ENCODE measurements around the gene CARD9.

CARD9 gene

DNA sequence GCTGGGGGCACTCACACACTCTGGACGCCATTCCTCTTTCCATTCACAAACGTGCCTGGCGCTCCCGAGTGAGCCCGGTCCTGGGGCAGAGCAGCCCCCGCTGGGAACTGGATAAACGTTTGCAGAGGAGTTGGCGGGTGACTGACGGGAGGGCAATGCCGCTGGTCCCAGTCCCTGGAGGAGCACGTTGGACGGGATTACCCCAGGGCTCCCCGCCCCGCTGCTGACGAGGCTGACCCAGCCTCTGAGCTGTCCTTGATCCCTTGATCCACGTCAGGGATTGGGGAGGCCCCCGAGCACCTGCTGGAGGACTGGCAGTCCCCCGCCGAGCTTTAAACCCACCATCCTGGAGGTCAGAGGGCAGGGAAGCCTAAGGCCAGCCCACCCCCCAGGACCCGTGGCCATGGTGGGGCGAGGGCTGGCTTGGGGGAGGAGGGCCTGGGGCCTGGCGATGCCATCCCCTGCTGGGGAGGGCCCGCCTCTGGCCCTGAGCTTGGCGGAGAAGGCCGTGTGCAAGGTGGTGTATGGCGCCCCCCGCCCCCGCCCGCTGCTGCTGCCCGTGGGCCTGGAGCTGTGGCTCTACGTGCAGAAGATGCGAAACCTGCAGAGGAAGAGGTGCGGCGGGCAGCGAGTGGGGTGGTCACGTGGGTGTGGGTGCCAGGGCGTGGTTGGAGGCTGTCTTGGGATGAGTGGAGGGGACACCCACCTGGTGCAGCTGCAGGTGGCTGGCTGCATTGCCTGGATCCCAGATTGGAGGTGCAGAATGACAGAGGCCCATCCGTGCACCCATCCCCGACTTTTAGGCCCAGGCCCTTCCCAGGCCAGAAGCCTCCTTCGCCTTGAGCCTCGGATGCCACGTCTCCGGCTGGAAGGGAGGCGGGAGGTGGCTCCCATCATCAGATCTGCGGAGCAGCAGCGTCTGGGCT, 41.6 kb downstream of the CARD9 start:
- Histone ChIP-seq H3K4me3 (ENCODE audit: low read depth in 1 of 2, low read length in 1 of 2) (no peak overlapping the region), H3K27ac (no peak overlapping the region)

DNA sequence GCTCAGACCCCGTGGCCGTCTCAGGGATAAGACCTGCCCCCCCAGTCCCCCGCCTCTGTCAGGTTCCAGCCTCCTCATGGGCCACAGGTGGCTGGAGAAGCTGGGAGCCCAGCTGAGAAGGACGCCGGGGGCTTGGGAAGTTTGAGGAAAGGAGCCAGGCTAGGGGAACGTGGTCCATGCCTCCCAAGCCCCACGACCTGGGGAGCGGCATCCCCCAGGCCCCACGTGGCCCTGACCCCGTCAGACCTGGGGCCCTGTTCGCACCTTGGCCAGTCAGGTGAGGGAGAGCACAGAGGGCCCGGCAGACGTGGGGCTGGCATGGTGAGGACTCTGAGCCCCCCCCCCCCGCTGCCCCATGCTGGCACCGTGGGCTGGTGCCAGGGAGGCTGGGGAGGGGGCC, 42.4 kb downstream of the CARD9 start:
- Histone ChIP-seq H3K4me3 (ENCODE audit: low read depth in 1 of 2, low read length in 1 of 2) (no peak overlapping the region), H3K27ac (no peak overlapping the region), H3K4me1 (ENCODE audit: control insufficient read depth in 1 of 2, insufficient read depth in 1 of 2, low read depth in 1 of 2, low read length in 1 of 2) (peaks cover 0 to 6% of the 10 kb centered on the region in 2 experiments), H3K27me3 (peaks cover 39% of the 10 kb centered on the region), H3K36me3 (no peaks in the 10 kb centered on the region), H3K9me3 (no peaks in the 10 kb centered on the region)
- TF ChIP-seq, protein P1, sequence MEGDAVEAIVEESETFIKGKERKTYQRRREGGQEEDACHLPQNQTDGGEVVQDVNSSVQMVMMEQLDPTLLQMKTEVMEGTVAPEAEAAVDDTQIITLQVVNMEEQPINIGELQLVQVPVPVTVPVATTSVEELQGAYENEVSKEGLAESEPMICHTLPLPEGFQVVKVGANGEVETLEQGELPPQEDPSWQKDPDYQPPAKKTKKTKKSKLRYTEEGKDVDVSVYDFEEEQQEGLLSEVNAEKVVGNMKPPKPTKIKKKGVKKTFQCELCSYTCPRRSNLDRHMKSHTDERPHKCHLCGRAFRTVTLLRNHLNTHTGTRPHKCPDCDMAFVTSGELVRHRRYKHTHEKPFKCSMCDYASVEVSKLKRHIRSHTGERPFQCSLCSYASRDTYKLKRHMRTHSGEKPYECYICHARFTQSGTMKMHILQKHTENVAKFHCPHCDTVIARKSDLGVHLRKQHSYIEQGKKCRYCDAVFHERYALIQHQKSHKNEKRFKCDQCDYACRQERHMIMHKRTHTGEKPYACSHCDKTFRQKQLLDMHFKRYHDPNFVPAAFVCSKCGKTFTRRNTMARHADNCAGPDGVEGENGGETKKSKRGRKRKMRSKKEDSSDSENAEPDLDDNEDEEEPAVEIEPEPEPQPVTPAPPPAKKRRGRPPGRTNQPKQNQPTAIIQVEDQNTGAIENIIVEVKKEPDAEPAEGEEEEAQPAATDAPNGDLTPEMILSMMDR (IDR thresholded peaks at IDR 0.05): no peak

More for the DNA sequence above, 41.6 kb downstream of the CARD9 start:
- H3K36me3 ChIP-seq: no peaks in the 10 kb centered on the region
- H3K9me3 ChIP-seq: no peaks in the 10 kb centered on the region
- H3K4me1 ChIP-seq (ENCODE audit: control insufficient read depth in 1 of 2, insufficient read depth in 1 of 2, low read depth in 1 of 2, low read length in 1 of 2): peaks cover 0 to 6% of the 10 kb centered on the region in 2 experiments
- peaks cover 31% of the 10 kb centered on the region for H3K27me3 ChIP-seq
- TF ChIP-seq, protein P1 (IDR thresholded peaks at IDR 0.05): no peak

DNA sequence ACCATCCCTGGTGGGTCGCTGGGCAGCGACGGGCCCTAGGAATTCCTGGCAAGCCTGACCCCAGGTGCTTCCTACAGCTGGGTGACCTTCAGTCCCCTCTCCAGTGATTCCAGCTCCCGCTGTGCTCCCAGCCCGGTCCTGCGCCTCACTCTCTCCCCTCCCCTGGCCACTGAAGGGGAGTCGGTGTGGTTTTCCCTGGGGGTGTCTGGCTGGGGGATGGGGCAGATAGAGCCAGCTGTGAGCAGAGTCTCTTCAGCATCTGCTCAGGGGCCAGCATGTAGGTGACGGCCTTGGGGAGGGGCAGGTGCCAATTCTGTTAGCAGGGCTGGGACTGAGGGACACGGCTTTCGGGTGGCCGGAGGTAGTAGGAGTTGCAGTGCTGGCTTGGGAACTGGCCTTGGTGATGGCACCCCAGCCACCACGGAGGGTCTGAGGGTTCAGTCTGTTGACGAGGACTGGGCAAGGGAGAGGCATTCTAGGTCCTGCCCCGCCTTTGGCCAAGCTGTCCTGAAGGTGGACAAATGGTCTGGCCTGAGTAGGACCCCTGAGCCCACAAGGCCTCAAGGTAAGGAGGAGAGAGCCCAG, 43.0 kb downstream of the CARD9 start:
- Histone ChIP-seq H3K27me3 (peaks cover 44% of the 10 kb centered on the region), H3K4me1 (ENCODE audit: control insufficient read depth in 1 of 2, insufficient read depth in 1 of 2, low read depth in 1 of 2, low read length in 1 of 2) (peaks cover 0 to 6% of the 10 kb centered on the region in 2 experiments), H3K27ac (no peak overlapping the region), H3K36me3 (no peaks in the 10 kb centered on the region), H3K4me3 (ENCODE audit: low read depth in 1 of 2, low read length in 1 of 2) (no peak overlapping the region), H3K9me3 (no peaks in the 10 kb centered on the region)
- TF ChIP-seq, protein P1 (IDR thresholded peaks at IDR 0.05): no peak

DNA sequence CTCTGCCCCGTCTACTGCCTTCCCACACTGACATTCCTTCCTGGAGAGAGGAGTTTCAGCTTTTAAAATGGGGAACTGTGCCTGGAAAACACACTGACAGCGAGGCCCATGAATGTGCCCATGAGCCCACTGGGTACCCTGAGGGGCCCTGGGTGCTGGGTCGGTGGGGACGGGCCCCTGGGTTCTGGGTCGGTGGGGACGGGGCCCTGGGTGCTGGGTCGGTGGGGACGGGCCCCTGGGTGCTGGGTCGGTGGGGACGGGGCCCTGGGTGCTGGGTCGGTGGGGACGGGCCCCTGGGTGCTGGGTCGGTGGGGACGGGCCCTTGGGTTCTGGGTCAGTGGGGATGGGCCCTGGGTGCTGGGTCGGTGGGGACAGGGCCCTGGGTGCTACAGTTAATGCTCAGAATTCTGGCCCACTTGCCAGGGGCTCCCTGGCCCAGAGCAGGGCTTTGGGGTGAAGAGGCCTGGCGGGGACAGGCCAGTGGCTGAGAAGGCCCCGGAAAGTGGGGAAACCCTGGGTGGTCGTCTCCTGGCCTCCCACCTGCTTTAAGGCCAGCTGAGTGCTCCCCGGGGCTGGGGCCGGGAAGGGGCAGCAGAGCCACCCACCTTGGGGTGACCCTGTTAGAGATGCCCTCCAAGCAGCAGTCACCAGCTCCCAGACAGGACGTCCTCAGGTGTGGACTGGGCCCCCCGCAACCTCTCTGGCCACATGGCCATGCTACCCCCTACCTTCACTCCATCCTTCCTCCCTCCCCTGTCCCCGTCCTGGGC, 43.6 kb downstream of the CARD9 start:
- TF ChIP-seq, protein P1 (IDR thresholded peaks at IDR 0.05): no peak
- Histone ChIP-seq H3K4me3 (ENCODE audit: low read depth in 1 of 2, low read length in 1 of 2) (no peak overlapping the region), H3K27ac (no peak overlapping the region), H3K27me3 (peaks cover 51% of the 10 kb centered on the region), H3K4me1 (ENCODE audit: control insufficient read depth in 1 of 2, insufficient read depth in 1 of 2, low read depth in 1 of 2, low read length in 1 of 2) (peaks cover 0 to 6% of the 10 kb centered on the region in 2 experiments), H3K9me3 (no peaks in the 10 kb centered on the region), H3K36me3 (no peaks in the 10 kb centered on the region)

DNA sequence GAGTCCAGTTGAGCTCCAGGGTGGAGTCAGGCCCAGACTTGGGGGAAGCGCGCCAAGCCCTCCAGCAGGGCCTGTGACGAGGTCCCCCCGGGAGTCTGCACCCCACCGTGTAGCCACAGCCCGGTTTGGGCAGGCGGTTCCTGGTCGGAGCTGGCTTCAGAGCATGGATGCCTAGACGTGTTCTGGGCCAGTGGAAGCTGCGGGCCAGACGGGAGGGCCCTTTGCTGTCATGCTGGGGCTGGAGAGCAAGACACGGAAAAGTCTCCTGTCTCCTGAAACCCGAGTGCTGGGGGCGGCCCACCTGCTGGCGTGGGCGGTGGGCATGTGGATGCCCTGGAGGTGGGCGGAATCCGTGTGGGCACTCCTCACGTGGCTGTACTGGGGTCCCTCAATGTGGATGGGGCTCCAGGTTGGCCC, 44.2 kb downstream of the CARD9 start:
- peaks cover 57% of the 10 kb centered on the region for H3K27me3 ChIP-seq
- no peaks in the 10 kb centered on the region for H3K36me3 ChIP-seq
- H3K4me1 ChIP-seq (ENCODE audit: control insufficient read depth in 1 of 2, insufficient read depth in 1 of 2, low read depth in 1 of 2, low read length in 1 of 2): peaks cover 0 to 6% of the 10 kb centered on the region in 2 experiments
- H3K4me3 ChIP-seq (ENCODE audit: low read depth in 1 of 2, low read length in 1 of 2): no peak overlapping the region
- H3K9me3 ChIP-seq: no peaks in the 10 kb centered on the region
- H3K27ac ChIP-seq: no peak overlapping the region
- TF ChIP-seq, protein P1 (IDR thresholded peaks at IDR 0.05): no peak
